ENCODE data around the gene ZNF454.
A peak's percentile ranks its signal among the peaks of the same experiment; 100 is the strongest.

ZNF454 gene

GRCh38 chr5:178994580-178995340, 53.8 kb downstream of the ZNF454 start, which contains the start of gene GRM6:
Gene GRM6, minus strand, starts transcription at chr5:178995320. Its CDS starts 376 bp downstream, at chr5:178994944.
- Histone ChIP-seq H3K4me3 (ENCODE audit: low read length) (peak within 1 kb of the TSS; percentile 23), H3K36me3 (ENCODE audit: control insufficient read depth, insufficient read depth, low read length, severe bottlenecking) (no peaks in the 10 kb centered on the region), H3K9me3 (ENCODE audit: control insufficient read depth, low read length) (peaks cover 9% of the 10 kb centered on the region), H3K27me3 (replicated peaks; ENCODE audit: control insufficient read depth, insufficient read depth, low read length) (peaks cover 20% of the 10 kb centered on the region), H3K4me1 (ENCODE audit: control insufficient read depth, insufficient read depth, low read length) (no peaks in the 10 kb centered on the region), H3K9ac (ENCODE audit: low read length) (no peak within 1 kb of the TSS)
- DNase-seq (ENCODE audit: low read depth): no peak

DNA sequence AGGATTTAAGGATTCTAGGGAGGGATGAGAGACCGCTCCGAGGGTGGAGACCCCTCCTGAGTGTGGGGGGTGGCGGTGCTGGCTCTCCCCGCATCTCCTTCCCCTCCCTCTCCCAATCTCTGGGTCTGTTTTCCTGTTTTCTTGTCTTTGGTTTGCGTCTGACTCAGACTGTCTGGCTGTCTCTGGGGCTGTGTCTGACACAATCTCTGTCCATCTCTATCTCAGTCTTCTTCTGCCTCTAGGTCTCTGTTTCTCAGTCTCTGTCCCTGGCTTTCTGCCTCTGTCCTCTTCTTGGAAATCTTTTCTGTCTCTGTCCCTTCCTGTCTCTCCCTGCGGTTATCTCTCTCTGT, 54.3 kb downstream of the ZNF454 start:
- Histone ChIP-seq H3K9me3 (ENCODE audit: control insufficient read depth, low read length) (peaks cover 5% of the 10 kb centered on the region), H3K4me3 (ENCODE audit: low read length) (peak overlapping the region; percentile 23), H3K9ac (ENCODE audit: low read length) (no peak overlapping the region), H3K4me1 (ENCODE audit: control insufficient read depth, insufficient read depth, low read length) (no peaks in the 10 kb centered on the region), H3K36me3 (ENCODE audit: control insufficient read depth, insufficient read depth, low read length, severe bottlenecking) (no peaks in the 10 kb centered on the region), H3K27me3 (replicated peaks; ENCODE audit: control insufficient read depth, insufficient read depth, low read length) (peaks cover 20% of the 10 kb centered on the region)
- no peak for DNase-seq (ENCODE audit: low read depth)

DNA sequence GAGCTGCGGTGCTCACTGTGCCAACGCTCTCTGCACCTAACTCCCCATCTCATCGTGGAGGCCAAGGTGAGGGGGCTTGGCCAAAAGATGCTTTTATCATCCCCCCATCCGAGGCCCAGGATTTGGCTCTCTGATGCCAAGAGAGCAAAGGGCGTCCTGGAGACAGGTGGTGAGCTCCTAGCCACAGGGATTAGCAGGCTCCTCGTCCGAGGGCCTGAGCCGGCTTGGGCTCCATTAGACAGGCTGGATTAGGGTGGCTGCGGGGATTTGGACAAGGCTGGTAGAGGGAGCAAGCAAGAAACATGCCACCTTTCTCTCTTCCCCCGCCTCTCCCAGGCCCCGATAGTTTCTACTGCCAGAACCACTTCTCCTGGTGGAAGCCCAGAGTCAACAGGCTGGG, 55.2 kb downstream of the ZNF454 start:
- Histone ChIP-seq H3K27me3 (replicated peaks; ENCODE audit: control insufficient read depth, insufficient read depth, low read length) (peaks cover 20% of the 10 kb centered on the region), H3K4me3 (ENCODE audit: low read length) (no peak overlapping the region), H3K4me1 (ENCODE audit: control insufficient read depth, insufficient read depth, low read length) (no peaks in the 10 kb centered on the region), H3K9me3 (ENCODE audit: control insufficient read depth, low read length) (peaks cover 5% of the 10 kb centered on the region), H3K9ac (ENCODE audit: low read length) (no peak overlapping the region), H3K36me3 (ENCODE audit: control insufficient read depth, insufficient read depth, low read length, severe bottlenecking) (no peaks in the 10 kb centered on the region)
- no peak for DNase-seq (ENCODE audit: low read depth)

DNA sequence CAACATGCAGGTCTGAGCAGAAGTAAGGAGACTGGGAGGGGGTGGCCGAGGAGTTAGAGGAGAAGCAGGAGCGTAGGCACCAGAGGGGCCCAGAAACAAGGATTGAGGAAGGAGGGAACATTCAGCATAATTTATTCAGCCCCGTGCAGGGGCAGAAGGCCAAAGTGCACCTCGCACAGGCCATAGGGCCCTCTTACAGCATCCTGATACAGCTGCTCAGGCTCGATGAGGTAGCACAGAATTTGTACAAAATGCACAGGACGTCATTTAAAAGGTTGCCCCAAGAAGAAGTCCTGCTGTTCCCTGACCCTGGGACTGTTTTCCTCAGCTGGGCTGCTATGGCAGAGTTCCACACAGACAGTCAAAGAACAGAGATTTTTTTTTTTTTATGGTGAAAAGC, 56.2 kb downstream of the ZNF454 start:
- Histone ChIP-seq H3K9me3 (ENCODE audit: control insufficient read depth, low read length) (peaks cover 5% of the 10 kb centered on the region), H3K36me3 (ENCODE audit: control insufficient read depth, insufficient read depth, low read length, severe bottlenecking) (no peaks in the 10 kb centered on the region), H3K4me1 (ENCODE audit: control insufficient read depth, insufficient read depth, low read length) (no peaks in the 10 kb centered on the region), H3K27me3 (replicated peaks; ENCODE audit: control insufficient read depth, insufficient read depth, low read length) (peaks cover 17% of the 10 kb centered on the region), H3K9ac (ENCODE audit: low read length) (no peak overlapping the region), H3K4me3 (ENCODE audit: low read length) (no peak overlapping the region)
- no peak for DNase-seq (ENCODE audit: low read depth)

- Histone ChIP-seq H3K27me3 (replicated peaks; ENCODE audit: control insufficient read depth, insufficient read depth, low read length) (peaks cover 8% of the 10 kb centered on the region), H3K4me3 (ENCODE audit: low read length) (no peak overlapping the region), H3K4me1 (ENCODE audit: control insufficient read depth, insufficient read depth, low read length) (no peaks in the 10 kb centered on the region), H3K9ac (ENCODE audit: low read length) (no peak overlapping the region), H3K9me3 (ENCODE audit: control insufficient read depth, low read length) (peaks cover 2% of the 10 kb centered on the region), H3K36me3 (ENCODE audit: control insufficient read depth, insufficient read depth, low read length, severe bottlenecking) (no peaks in the 10 kb centered on the region)
- DNase-seq (ENCODE audit: low read depth): no peak
Measured at GRCh38 chr5:178998441-178998840, 57.4 kb downstream of the ZNF454 start.

- H3K9me3 ChIP-seq (ENCODE audit: control insufficient read depth, low read length): peaks cover 13% of the 10 kb centered on the region
- H3K27me3 ChIP-seq (replicated peaks; ENCODE audit: control insufficient read depth, insufficient read depth, low read length): no peaks in the 10 kb centered on the region
- no peak overlapping the region for H3K9ac ChIP-seq (ENCODE audit: low read length)
- no peaks in the 10 kb centered on the region for H3K36me3 ChIP-seq (ENCODE audit: control insufficient read depth, insufficient read depth, low read length, severe bottlenecking)
- no peaks in the 10 kb centered on the region for H3K4me1 ChIP-seq (ENCODE audit: control insufficient read depth, insufficient read depth, low read length)
- DNase-seq (ENCODE audit: low read depth): no peak
- H3K4me3 ChIP-seq (ENCODE audit: low read length): no peak overlapping the region
Measured at GRCh38 chr5:179006564-179006963, 65.6 kb downstream of the ZNF454 start.

DNA sequence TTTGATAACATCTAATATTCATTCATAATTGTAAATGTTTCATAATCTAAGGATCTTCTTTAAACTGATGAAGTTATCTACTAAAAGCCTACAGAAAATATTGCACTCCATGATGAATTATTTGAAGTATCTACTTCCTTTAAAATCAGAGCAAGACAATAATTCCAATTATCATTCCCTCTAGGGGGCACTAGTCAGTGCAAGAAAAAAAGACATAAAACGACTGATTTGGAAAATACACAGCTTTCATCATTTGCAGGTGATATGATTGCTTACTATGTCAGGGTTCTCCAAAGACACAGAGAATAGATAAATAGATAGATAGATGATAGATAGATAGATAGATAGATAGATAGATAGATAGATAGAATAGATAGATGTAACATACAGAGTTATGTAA, 67.7 kb downstream of the ZNF454 start:
- H3K4me1 ChIP-seq (ENCODE audit: control insufficient read depth, insufficient read depth, low read length): no peaks in the 10 kb centered on the region
- H3K9me3 ChIP-seq (ENCODE audit: control insufficient read depth, low read length): peaks cover 22% of the 10 kb centered on the region
- H3K27me3 ChIP-seq (replicated peaks; ENCODE audit: control insufficient read depth, insufficient read depth, low read length): no peaks in the 10 kb centered on the region
- no peak overlapping the region for H3K4me3 ChIP-seq (ENCODE audit: low read length)
- no peak overlapping the region for H3K9ac ChIP-seq (ENCODE audit: low read length)
- DNase-seq (ENCODE audit: low read depth): no peak
- no peaks in the 10 kb centered on the region for H3K36me3 ChIP-seq (ENCODE audit: control insufficient read depth, insufficient read depth, low read length, severe bottlenecking)
